ENCODE measurements around the gene GIPC2.
"Not testable (repeated sequence)": the region's sequence is repeated elsewhere in the genome, so short reads cannot be mapped to it uniquely, and the experiment has no call there.

The GIPC2 gene

DNA sequence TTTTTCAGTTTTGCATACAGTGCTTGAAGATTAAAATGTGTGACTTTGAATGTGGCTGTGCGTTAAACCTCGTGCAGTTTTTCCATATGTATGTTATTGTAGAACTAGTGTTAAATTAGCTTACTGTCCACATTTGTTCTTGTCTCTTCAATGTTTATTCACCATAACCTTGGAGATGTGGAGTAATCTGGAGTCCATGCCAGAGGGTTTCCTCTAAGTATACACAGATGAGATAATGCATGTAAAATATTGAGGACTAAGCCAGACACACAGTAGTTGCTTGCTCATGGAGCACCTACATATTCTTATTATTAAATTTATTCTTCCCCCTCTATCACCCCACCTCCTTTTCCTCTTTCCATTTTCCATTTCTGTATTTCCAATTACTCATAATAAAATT lies 7.7 kb upstream of the GIPC2 start:
- no peak for DNase-seq

DNA sequence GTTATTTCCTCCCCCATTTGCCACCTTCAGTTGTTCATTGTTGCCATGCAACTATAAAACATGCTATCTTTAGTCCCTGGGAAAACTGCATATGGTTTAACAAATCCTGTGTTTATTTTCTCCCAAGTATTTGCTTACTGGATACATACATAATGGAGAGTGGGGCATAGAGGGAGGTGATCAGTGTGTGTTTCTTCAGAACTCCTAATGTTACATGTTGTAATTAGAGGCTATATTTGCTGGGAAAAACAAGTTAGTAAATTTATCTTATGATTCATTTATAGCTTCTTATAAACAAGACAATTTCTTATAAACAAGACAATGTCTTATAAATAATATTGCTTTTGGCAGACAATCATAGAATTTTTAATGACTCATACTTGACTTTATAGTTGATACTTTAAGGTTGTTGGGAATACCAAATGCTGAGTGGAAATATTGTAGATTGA lies 7.3 kb upstream of the GIPC2 start:
- DNase-seq, result no peak

GRCh38 chr1:78040484-78041089 lies 5.2 kb upstream of the GIPC2 start:
- DNase-seq, result no peak

DNA sequence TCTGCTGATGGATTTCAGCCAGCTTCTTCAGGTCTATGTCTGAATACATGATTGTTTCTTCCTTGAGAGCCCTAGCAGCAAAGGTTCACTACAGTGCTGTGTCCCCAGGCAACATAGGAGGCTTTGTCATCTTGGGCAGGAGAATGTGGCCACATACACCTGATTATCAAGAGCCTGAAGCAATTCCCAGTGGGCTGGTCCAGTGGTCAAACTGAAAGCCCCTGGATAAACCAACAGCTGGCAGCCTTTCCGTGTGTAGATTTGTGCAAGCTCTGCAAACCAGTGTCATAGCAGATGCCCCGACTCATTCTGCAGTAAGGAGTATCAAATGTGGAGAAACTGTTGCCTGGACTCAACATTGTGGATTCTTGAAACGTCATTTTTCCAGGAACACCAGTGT lies 2.3 kb upstream of the GIPC2 start:
- no peak for DNase-seq

- DNase-seq, result no peak
These were observed 787 bp upstream of the GIPC2 start for GRCh38 chr1:78044796-78045562.

GRCh38 chr1:78045563-78045925 lies 222 bp upstream of the GIPC2 start:
- no peak for DNase-seq

DNA sequence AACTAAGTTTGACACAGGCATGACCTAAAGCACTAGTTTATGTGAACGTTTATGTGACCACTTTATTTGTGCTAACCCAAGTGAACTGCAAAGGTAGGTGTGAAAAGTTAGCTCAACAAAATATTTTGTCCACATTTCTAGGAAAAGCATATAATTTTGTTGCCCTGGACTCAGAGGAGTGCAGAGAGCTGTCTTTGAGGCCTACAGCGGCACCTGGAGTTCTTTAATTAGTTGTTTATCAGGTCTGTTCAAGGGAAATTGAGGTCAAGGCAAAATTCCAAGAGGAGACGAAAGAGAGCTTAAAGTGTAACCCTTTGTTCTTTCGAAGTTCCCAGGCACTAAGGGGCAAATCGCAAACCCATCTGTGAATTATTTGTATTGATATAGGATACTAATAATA lies 1.3 kb downstream of the GIPC2 start:
- DNase-seq, result no peak

DNA sequence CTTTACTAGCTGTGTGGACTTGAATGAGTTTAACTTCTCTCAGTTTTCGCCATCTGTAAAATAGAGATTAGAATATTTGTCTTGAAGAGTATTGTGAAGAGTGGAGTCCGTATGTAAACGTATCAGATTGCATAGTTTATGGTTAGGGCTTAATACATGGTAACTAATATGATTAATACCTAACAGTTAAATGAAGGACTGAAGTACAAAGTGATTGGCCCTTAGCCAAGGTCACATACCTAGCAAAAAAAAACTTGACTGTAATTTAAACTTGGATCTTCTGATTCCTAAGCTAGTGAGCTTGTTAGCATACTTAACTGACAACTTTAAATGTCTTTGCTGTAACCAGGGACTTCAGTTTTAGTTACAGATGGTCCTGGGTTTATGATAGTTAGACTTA lies 1.9 kb downstream of the GIPC2 start:
- DNase-seq, result no peak

- no peak for DNase-seq
These were observed 2.7 kb downstream of the GIPC2 start for GRCh38 chr1:78048446-78048845.

DNA sequence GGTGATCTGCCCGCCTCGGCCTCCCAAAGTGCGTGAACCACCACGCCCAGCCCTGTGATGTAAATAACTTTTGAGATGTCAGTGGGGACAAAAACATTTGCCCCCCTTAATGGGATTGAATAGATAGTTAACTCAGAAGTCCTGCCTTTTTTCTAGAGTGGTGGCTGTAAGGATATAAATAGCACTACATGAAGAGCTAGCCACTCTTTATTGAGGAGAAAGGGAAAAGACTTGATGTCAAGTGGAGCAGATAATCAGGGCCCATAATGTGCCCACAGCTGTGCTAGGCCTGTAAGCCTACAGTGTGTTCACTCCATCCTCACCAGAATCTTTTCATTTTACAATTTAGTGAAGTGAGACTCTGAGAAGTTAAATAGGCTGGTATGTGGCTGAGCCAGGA lies 3.6 kb downstream of the GIPC2 start:
- DNase-seq, result no peak

- no peak for DNase-seq
These were observed 5.2 kb downstream of the GIPC2 start for GRCh38 chr1:78051005-78051404.

DNA sequence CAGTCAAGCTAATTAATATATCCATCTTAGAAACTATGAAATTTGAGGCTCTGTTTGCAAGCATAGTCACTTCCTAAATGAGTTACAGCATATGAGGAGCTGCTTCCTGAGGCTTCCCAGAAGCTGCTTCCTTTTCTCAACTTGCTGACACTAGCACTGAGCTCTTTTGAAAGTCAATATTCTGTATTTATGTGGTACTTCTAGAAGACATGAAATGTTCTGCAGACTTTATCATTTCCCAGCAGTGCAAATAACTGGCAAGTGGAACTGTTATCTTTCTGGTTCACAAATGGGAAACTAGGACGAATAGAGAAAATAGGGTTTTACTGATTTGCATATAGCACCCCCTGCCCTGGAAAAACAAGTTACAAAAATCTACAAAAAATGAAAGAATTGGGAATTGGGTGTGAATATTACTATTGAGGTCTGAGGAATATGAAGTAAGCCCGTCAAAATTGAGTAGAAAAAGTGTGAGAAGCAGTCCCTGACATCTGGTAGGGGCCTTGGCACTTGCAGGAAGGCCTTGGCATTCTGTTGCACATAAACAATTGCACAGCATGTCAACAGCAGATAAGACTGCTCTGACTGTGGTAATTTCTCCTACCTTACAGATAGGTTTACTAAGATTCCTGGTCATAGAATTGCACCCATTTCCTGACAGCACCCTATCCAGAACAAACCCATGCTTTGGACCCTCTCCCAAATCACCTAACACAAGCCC lies 7.1 kb downstream of the GIPC2 start:
- DNase-seq, result peak; percentile 4

DNA sequence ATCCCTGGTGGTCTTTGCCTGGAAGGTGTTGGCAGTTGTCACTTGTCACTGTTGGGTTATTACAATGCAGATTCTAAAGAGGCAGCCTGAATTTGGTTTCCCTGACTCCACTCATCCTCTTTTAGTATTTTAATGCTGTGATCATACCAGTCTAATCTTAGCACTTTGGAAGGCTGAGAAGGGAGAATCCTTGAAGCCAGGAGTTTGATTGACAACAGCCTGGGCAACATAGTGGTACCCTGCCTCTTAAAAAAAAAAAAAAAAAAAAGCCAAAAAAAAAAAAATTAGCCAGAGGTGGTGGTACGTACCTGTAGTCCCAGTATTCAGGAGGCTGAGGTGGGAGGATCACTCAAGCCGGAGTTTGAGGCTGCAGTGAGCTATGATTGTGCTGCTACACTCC lies 7.7 kb downstream of the GIPC2 start:
- no peak for DNase-seq

GRCh38 chr1:78054559-78054958 lies 8.8 kb downstream of the GIPC2 start:
- DNase-seq, result no peak

DNA sequence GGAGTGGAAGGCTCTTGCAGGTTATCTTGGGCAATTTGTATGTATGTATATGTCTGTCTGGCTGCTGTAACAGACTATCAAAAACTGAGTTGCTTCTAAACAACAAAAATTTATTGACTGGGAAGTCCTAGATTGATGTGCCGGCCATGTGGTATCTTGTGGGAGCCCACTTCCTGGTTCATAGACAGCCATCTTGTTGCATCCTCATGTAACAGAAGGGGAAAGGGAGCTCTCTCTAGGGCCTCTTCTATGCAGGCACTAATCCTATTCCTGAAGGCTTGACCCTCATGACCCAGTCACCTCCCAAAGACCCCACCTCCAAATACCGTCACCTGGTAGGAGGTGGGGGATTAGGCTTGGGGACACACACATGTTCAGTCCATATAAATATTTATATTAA lies 9.2 kb downstream of the GIPC2 start:
- no peak for DNase-seq

GRCh38 chr1:78055565-78056132 lies 9.9 kb downstream of the GIPC2 start:
- DNase-seq, result no peak

- no peak for DNase-seq
These were observed 12.9 kb downstream of the GIPC2 start for GRCh38 chr1:78058670-78059069.

- DNase-seq, result no peak
These were observed 15.2 kb downstream of the GIPC2 start for GRCh38 chr1:78060857-78061563.

GRCh38 chr1:78061825-78062523 lies 16.2 kb downstream of the GIPC2 start:
- no peak for DNase-seq

GRCh38 chr1:78064886-78065285 lies 19.1 kb downstream of the GIPC2 start:
- DNase-seq, result not testable (repeated sequence)

GRCh38 chr1:78068681-78069283 lies 23.0 kb downstream of the GIPC2 start:
- DNase-seq, result no peak

DNA sequence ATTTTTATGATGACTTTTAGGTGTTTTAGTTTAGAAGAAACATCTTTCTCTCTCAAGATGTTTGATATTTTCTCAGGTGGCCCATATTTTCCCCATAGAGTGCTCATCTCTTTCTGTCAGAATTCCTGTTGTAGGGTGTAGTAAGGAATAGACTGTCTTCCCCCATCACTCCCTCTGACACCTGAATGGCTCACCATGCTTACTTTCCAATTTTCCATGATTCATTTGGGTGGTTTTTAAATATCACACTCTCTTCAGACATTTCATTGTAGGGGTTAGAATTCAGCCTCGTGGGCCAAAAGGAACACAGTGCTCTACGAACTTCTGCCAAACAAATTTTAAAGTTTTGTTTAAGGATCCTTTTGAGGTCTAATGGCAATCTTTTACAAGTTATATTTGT lies 24.0 kb downstream of the GIPC2 start:
- no peak for DNase-seq
